NCI-H2081 (cell line): ENCODE measurements around the gene PLEKHM1.
"Not testable (repeated sequence)": the region's sequence is repeated elsewhere in the genome, so short reads cannot be mapped to it uniquely, and the experiment has no call there.

Experiments
- DNase-seq, 2 experiments: peaks; one replicate each; lab custom pipeline; 2025; lab: John Stamatoyannopoulos, UW

PLEKHM1 gene

GRCh38 chr17:45490615-45491433 lies at the start of gene PLEKHM1:
Gene PLEKHM1, minus strand, starts transcription at chr17:45490721. Its CDS starts 8,237 bp downstream, at chr17:45482484.
- peak; percentile 77 to 83 for DNase-seq

- not testable (repeated sequence) for DNase-seq
Observed at GRCh38 chr17:45538168-45538567, 47.6 kb upstream of the PLEKHM1 start.

- peak in 1 of 2 experiments; percentile 14 for DNase-seq
Observed at GRCh38 chr17:45506072-45506471, 15.6 kb upstream of the PLEKHM1 start.

- not testable (repeated sequence) for DNase-seq
Observed at GRCh38 chr17:45505183-45505582, 14.7 kb upstream of the PLEKHM1 start.

GRCh38 chr17:45501092-45501707 lies 10.7 kb upstream of the PLEKHM1 start:
- not testable (repeated sequence) for DNase-seq

- not testable (repeated sequence) for DNase-seq
Observed at GRCh38 chr17:45500478-45500877, 10.0 kb upstream of the PLEKHM1 start.

- not testable (repeated sequence) for DNase-seq
Observed at GRCh38 chr17:45499208-45499607, 8.7 kb upstream of the PLEKHM1 start.

GRCh38 chr17:45498377-45498776 lies 7.9 kb upstream of the PLEKHM1 start:
- not testable (repeated sequence) for DNase-seq

- not testable (repeated sequence) for DNase-seq
Observed at GRCh38 chr17:45497449-45497848, 6.9 kb upstream of the PLEKHM1 start.

- DNase-seq, result not testable (repeated sequence)
Observed at GRCh38 chr17:45496507-45496906, 6.0 kb upstream of the PLEKHM1 start.

GRCh38 chr17:45494556-45494955 lies 4.0 kb upstream of the PLEKHM1 start:
- DNase-seq, result not testable (repeated sequence)

GRCh38 chr17:45492156-45492555 lies 1.6 kb upstream of the PLEKHM1 start:
- DNase-seq, result not testable (repeated sequence)

GRCh38 chr17:45490198-45490597 lies 323 bp downstream of the PLEKHM1 start:
- not testable (repeated sequence) for DNase-seq

- DNase-seq, result peak in 1 of 2 experiments; percentile 7
Observed at GRCh38 chr17:45487704-45488103, 2.8 kb downstream of the PLEKHM1 start.

GRCh38 chr17:45483591-45484216 lies 6.8 kb downstream of the PLEKHM1 start:
- not testable (repeated sequence) for DNase-seq

- not testable (repeated sequence) for DNase-seq
Observed at GRCh38 chr17:45483177-45483576, 7.3 kb downstream of the PLEKHM1 start.

GRCh38 chr17:45482317-45482716 lies 8.2 kb downstream of the PLEKHM1 start:
- DNase-seq, result not testable (repeated sequence)

GRCh38 chr17:45475436-45475835 lies 15.1 kb downstream of the PLEKHM1 start:
- DNase-seq, result not testable (repeated sequence)

- DNase-seq, result not testable (repeated sequence)
Observed at GRCh38 chr17:45472249-45472648, 18.3 kb downstream of the PLEKHM1 start.

GRCh38 chr17:45469204-45469563 lies 21.3 kb downstream of the PLEKHM1 start:
- DNase-seq, result not testable (repeated sequence)

- not testable (repeated sequence) for DNase-seq
Observed at GRCh38 chr17:45468293-45469203, 22.0 kb downstream of the PLEKHM1 start.
